Transverse colon (tissue), 4 donors: ENCODE data around the gene MRPL27.

Experiments
- POLR2AphosphoS5 ChIP-seq, 3 donors: sonication (generic); formaldehyde crosslinking; IDR thresholded peaks; one replicate each; pipeline ENCODE4 v1.6.1; 2016; ENCODE audit warnings: antibody characterized with exemption in 3 of 3
- TF ChIP-seq, protein P1 (sequence below), 5 experiments: fragments of 200-600 bp in 3 of 5; fragments of 450-650 bp in 2 of 5; sonication (generic) in 3 of 5; IDR thresholded peaks; 1 replicate in 2 of 5; 2 replicates in 3 of 5; pipeline ENCODE4 v1.5.1; 2016 to 2017; ENCODE audit warnings: antibody characterized with exemption in 5 of 5, inconsistent platforms in 3 of 5, mild to moderate bottlenecking in 2 of 5, moderate library complexity in 1 of 5

- TF ChIP-seq, protein P1, sequence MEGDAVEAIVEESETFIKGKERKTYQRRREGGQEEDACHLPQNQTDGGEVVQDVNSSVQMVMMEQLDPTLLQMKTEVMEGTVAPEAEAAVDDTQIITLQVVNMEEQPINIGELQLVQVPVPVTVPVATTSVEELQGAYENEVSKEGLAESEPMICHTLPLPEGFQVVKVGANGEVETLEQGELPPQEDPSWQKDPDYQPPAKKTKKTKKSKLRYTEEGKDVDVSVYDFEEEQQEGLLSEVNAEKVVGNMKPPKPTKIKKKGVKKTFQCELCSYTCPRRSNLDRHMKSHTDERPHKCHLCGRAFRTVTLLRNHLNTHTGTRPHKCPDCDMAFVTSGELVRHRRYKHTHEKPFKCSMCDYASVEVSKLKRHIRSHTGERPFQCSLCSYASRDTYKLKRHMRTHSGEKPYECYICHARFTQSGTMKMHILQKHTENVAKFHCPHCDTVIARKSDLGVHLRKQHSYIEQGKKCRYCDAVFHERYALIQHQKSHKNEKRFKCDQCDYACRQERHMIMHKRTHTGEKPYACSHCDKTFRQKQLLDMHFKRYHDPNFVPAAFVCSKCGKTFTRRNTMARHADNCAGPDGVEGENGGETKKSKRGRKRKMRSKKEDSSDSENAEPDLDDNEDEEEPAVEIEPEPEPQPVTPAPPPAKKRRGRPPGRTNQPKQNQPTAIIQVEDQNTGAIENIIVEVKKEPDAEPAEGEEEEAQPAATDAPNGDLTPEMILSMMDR (IDR thresholded peaks at IDR 0.05): no peak
- TF ChIP-seq POLR2AphosphoS5 (IDR thresholded peaks at IDR 0.05): no peak
These were observed 42.7 kb downstream of the MRPL27 start for GRCh38 chr17:50330151-50330775.
